ENCODE results near the gene MYL7. TPM values are rescaled to one million over a fixed set of nuclear protein-coding genes. Genes with fewer than 3 reads are reported as not detected.

MYL7 gene
- total and polyA plus RNA-seq, 7 donors, result 0.15 to 1.7 (median 0.98) TPM; not detected in 3

- H3K4me3 ChIP-seq, result no peak overlapping the region
- no peak overlapping the region for H3K27ac ChIP-seq
- intact Hi-C loops (cut with DNase I), result no loop called here
- no peaks in the 10 kb centered on the region for H3K36me3 ChIP-seq (ENCODE audit: insufficient read depth in 1 of 2, low read depth in 1 of 2)
- WGBS, 3 donors, result 86 to 93% (median 87%) methylated on average over 4 of the region's 4 CpGs
- DNase-seq (peak in 1 of 2 donors; percentile 26), ATAC-seq (no peak)
- H3K27me3 ChIP-seq (ENCODE audit: insufficient read depth in 3 of 3, low read length in 2 of 3), result peaks cover 0 to 19% (median 4%) of the 10 kb centered on the region in 3 donors
- no peaks in the 10 kb centered on the region for H3K4me1 ChIP-seq
- H3K9me3 ChIP-seq, result no peaks in the 10 kb centered on the region
- no peak for TF ChIP-seq CTCF (IDR thresholded peaks at IDR 0.05)
These were observed 896 bp upstream of the MYL7 start for GRCh38 chr7:44142028-44142427.

- DNase-seq (peak in 1 of 2 donors; percentile 54), ATAC-seq (no peak)
- Histone ChIP-seq H3K36me3 (ENCODE audit: insufficient read depth in 1 of 2, low read depth in 1 of 2) (no peaks in the 10 kb centered on the region), H3K27ac (no peak overlapping the region), H3K4me1 (no peaks in the 10 kb centered on the region), H3K4me3 (no peak overlapping the region), H3K9me3 (no peaks in the 10 kb centered on the region), H3K27me3 (ENCODE audit: insufficient read depth in 3 of 3, low read length in 2 of 3) (peaks cover 0 to 6% (median 0%) of the 10 kb centered on the region in 3 donors)
- WGBS, 3 donors, result 90 to 93% (median 90%) methylated on average over 9 to 10 of the region's 10 CpGs
- no peak for TF ChIP-seq CTCF (IDR thresholded peaks at IDR 0.05)
- intact Hi-C loops (cut with DNase I), result no loop called here
These were observed 791 bp downstream of the MYL7 start for GRCh38 chr7:44140341-44140740.

GRCh38 chr7:44139311-44140010 lies 1.7 kb downstream of the MYL7 start:
- no peak for TF ChIP-seq CTCF (IDR thresholded peaks at IDR 0.05)
- Histone ChIP-seq H3K9me3 (no peaks in the 10 kb centered on the region), H3K27ac (no peak overlapping the region), H3K36me3 (ENCODE audit: insufficient read depth in 1 of 2, low read depth in 1 of 2) (no peaks in the 10 kb centered on the region), H3K4me1 (no peaks in the 10 kb centered on the region), H3K27me3 (ENCODE audit: insufficient read depth in 3 of 3, low read length in 2 of 3) (no peaks in the 10 kb centered on the region), H3K4me3 (no peak overlapping the region)
- WGBS, 3 donors, result 90 to 93% (median 91%) methylated on average over 14 of the region's 14 CpGs
- ATAC-seq, result no peak
- peak in 1 of 2 donors; percentile 30 for DNase-seq
- intact Hi-C loops (cut with DNase I), result loop anchor here in 1 of 2 donors (5.0 kb wide), 1 partner anchor 53 kb away; no protein-coding TSS in a partner anchor

GRCh38 chr7:44138698-44139097 lies 2.4 kb downstream of the MYL7 start:
- Histone ChIP-seq H3K27ac (no peak overlapping the region), H3K4me1 (no peaks in the 10 kb centered on the region), H3K36me3 (ENCODE audit: insufficient read depth in 1 of 2, low read depth in 1 of 2) (no peaks in the 10 kb centered on the region), H3K27me3 (ENCODE audit: insufficient read depth in 3 of 3, low read length in 2 of 3) (no peaks in the 10 kb centered on the region), H3K4me3 (no peak overlapping the region), H3K9me3 (no peaks in the 10 kb centered on the region)
- intact Hi-C loops (cut with DNase I), result loop anchor here in 1 of 2 donors (5.0 kb wide), 1 partner anchor 54 kb away; no protein-coding TSS in a partner anchor
- ATAC-seq (no peak), DNase-seq (peak in 1 of 2 donors; percentile 36)
- 77 to 84% (median 78%) methylated on average over 8 of the region's 8 CpGs for WGBS, 3 donors
- no peak for TF ChIP-seq CTCF (IDR thresholded peaks at IDR 0.05)
